Measurements from ENCODE around the gene PEX19.

GRCh38 chr1:160309185-160309557 is 24.2 kb upstream of the PEX19 start:
- TF ChIP-seq TAF1 (IDR thresholded peaks at IDR 0.05; ENCODE audit: low read depth) (no peak), CREB1 (IDR thresholded peaks at IDR 0.05; ENCODE audit: low read depth) (no peak), RAD21 (IDR thresholded peaks at IDR 0.05; ENCODE audit: low read depth) (no peak), YY1 (IDR thresholded peaks at IDR 0.05; ENCODE audit: low read depth) (no peak), TCF12 (IDR thresholded peaks at IDR 0.05; ENCODE audit: low read depth) (no peak), CEBPB (IDR thresholded peaks at IDR 0.05) (no peak), NFIC (IDR thresholded peaks at IDR 0.05) (no peak), EGR1 (IDR thresholded peaks at IDR 0.05) (no peak), REST (IDR thresholded peaks at IDR 0.05; ENCODE audit: low read depth) (no peak), USF1 (IDR thresholded peaks at IDR 0.05) (no peak), ZBTB7A (IDR thresholded peaks at IDR 0.05; ENCODE audit: low read depth) (no peak)
